GM03348 (cell line): Measurements from ENCODE around the gene NAB1.
"Not testable (repeated sequence)": the region's sequence is repeated elsewhere in the genome, so short reads cannot be mapped to it uniquely, and the experiment has no call there.

ENCODE experiments used
- DNase-seq: peaks from one replicate; pipeline ENCODE4 v3.0.0; 2012; ENCODE audit warnings: low spot score

The NAB1 gene, protein sequence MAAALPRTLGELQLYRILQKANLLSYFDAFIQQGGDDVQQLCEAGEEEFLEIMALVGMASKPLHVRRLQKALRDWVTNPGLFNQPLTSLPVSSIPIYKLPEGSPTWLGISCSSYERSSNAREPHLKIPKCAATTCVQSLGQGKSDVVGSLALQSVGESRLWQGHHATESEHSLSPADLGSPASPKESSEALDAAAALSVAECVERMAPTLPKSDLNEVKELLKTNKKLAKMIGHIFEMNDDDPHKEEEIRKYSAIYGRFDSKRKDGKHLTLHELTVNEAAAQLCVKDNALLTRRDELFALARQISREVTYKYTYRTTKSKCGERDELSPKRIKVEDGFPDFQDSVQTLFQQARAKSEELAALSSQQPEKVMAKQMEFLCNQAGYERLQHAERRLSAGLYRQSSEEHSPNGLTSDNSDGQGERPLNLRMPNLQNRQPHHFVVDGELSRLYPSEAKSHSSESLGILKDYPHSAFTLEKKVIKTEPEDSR

DNA sequence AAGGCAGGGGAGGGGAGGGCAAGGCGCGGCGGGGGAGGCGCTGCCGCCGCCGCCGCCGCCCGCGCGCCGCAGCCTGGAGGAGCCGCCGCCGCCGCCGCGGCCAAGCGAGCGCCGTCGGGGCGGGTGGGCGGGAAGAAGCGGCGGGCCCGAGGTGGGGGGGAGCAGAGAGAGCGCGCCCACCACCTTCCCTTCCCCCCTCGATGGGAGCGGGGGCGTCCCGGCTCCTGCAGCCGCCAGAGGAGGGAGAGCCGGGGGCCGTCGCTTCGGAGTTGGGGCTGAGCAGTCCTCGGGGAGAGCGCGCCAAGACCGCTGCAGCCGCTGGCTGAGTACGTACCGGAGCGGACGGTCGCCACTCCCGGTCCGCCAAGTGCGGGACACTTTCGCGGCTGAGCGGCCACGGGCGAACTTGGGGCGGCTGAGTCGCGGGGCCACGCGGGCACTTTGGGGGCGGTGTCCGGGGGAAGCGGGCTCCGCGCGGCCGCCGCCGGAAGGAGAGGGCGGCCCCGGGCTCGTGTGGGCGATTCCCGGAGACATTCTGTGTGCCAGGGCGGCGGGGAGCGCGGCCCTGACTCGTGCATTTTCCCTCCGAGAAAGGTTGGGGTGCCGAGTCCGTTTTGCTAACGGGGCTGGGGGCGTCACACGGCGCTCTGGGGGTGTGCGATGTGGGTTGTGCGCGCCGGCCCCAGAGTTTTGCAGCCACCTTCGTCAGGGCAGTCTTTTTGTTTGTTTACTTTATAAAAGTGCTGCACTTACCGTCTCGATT is at the start of gene NAB1:
Gene NAB1, plus strand, starts transcription at position 49 of the 763 bp plus-strand sequence. CDS start 10,094 bp downstream, outside the sequence.
- peak; percentile 79 for DNase-seq

DNA sequence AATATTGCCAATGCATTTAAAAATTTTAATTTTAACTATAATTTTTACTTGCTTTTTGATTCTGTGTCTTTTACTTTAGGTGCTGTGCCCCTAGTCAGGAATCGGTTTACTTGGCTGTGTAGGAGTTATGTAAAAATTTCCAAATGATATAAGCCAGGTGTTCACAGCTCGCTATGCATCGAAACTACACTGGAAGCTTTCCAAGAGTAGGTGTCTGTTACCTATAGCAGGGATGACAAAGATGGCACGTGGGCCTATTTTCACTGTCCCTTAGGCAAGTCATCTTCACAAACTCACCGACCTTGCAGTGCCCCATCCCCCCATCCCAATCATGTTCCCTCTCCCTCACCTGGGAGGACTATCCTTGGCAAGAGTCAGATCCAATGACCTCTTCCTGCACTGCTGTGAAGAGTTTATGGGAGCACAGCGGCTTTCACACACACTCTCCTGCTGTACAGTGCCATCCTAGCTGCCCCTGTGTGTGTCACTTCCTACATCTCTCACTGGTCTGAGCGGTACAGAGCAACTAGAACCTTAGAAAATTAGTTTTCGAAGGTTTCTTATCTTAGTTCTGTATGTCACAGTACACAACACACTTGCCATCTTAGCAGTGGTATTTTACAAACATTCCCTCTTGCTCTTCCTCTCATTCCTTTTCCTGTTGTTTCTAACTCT is 49.2 kb upstream of the NAB1 start:
- no peak for DNase-seq

DNA sequence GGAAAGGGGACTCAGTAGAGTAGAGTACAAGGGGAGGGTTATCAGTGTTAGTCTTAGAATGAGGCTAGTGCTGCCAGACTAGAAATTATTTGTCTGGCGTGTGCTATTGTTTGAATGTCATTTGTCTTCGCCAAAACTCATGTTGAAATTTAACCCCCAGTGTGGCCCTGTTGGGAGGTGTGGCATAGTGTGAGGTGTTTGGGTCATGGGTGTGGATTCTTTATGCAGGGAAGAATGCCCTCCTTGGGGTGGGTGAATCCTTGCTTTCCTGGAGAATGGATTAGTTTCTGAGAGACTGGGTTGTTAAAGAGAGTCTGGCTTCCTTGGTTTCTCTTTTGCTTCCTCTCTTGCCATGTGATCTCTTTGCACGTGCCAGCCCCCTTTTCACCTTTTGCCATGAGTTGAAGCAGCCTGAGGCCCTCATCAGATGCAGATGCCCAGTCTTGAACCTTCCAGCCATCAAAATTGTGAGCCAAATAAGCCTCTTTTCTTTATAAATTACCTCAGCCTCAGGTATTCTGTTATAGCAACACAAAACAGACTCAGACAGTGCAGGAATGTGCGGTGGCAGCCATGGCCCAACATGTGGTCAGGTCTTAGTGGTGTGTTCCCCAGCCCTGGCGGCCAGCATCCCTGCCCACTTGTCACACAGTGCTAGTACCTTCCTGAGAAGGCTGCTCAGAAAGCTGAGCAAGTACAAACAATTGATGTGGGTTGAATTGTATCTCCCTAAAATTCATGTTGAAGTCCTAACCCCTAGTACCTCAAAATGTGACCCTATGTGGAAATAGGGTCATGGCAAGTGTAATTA is 48.4 kb upstream of the NAB1 start:
- no peak for DNase-seq

DNA sequence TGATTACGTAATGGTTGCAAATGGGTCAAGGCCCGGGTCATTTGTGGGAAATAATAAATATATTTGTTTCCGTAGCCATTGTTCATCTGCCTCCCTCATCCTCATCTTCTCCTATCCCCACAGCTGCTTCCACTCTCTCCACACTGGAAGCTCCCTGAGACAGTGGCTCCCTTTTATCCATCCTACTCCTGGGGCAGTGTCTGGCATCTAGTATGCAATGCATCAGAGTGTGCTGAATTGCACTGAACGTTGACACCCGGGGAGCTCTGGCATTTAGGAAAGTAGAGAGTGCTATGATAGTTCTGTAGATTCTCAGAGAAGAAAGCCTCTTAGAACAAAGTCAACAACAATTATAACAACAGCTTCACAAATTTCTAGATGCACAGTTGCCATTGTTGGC is 45.5 kb upstream of the NAB1 start:
- no peak for DNase-seq

DNA sequence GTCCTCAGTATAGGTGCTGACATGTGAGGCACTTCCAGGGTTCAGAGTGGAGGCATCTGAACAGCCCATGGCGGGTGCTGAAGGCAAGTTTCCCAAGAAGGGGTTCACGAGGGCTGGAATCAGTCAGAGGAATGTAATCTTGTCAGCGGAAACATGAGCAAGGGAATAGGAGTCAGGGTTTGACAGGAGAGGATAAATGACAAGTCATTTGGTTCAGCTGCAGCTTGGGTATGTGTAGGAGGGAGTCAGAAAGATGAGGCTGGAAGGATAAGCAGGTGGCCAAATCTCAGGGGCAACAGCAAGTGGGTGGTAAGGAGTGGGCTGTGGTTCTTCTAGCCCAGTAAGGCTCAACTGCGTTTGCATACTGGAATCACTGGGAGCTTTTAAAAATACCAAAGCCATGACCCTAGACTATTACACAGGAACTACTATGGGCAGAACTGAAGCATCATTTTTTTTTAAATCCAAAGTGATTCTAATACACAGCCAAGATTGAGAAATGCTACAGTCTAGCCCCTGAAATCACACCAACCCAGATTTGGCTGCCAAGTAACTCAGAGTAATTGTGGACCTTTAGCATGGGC is 41.8 kb upstream of the NAB1 start:
- DNase-seq = peak; percentile 8

DNA sequence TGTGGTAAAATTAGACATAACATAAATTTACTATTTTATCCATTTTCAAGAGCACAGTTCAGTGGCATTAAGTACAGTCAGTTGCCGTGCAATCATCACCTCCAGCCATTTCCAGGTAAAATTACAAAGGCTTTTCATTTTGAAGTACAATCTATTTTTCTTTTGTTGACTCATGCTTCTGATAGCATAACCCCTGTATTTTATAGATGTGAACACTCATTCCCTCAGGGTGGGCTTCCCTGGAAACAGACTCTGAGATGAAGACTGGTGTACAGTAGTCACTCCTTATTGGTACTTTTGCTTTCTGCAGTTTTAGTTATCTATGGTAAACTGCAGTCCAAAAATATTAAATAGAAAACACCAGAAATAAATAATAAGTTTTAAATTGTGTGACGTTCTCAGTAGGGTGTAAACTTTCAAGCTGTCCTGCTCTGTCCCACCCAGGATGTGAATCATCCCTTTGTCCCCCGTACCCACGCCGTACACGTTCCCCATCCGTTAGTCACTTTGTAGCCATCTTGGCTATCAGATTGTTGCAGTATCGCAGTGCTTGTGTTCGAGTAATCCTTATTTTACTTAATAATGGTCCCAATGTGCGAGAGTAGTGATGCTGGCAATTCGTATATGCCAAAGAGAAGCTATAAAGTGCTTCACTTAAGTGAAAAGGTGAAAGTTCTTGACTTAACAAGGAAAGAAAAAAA is 41.1 kb upstream of the NAB1 start:
- DNase-seq = no peak

DNA sequence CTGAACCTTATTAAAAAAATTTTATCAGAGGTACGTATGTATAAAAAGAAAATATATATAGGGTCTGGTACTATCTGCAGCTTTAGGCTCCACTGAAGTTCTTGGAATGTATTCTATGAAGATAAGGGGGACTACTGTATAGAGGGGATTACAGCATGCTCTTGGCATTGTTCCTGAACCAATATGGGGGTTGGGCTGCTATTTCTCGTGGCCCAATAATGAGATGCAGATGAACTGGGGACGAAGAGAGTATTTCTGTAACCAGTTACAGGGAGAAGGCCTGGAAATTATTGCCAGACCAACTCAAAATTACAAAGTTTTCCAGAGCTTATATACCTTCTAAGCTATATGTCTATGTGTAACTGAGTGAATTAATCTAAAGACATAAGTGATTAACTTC is 40.0 kb upstream of the NAB1 start:
- DNase-seq = not testable (repeated sequence)

DNA sequence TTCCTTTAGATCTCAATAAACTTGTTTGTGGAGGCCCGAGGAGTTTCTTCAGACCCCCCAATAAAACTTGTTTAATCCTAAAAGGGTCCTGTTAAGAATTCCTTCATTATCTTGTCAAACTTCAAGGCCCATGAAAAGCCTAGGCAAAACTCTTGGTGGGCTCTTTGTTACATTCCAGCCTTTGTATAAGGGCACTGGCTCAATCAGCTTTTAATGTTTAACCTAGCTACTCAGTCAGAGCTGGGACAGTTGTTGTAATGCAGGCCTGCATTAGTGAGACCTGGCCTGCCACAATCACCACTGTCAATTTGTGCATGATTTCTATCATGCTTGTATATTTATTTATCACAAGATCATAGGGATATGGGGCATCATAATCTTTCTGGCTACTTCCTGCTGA is 39.5 kb upstream of the NAB1 start:
- DNase-seq = not testable (repeated sequence)

DNA sequence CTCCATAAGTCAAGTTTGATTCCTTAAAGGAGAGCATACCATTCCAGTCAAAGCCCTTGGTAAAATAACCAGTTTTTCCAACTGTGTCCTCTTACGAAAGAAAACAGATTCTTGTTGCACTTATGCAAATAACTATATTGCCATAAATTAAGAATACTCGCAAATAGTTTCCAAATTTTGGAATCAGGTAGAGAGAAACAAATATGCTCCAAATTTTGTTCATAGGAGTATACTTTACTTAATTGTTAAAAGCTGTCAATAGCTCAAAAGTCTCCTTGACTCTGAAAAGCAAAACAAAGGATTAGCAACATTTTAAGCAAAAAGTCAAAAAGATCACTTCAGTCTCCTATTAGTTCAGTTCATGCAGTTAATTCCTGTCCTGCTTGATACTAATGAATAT is 38.4 kb upstream of the NAB1 start:
- DNase-seq = not testable (repeated sequence)

DNA sequence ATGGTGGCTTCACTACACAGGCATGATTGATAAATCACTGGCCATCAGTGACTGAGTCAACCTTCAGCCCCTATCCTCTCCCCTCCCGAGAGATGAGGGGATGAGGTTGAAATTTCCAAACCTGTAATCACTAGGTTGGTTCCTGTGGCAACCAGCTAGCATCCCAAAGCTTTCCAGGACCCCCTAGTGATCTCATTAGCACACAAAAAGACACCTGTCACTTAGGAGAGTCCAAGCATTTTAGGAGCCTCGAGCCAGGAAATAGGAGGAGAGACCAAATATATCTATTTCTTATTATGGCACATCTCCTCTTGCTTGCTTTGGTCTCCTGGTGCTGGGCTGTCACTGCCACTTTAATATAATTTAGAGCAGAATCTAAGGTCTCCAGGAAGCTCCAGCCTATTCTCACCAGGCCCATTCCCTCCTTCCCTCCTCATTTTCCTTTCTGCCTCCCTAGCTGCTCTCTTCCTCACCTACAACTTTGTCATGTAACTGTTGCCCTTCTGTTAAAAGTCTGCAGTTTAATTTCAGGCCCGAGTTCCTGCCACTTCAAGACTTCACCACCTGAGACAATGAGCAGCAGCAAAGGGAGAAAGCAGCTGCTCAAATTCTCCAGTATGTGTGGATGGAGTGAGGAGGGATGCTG is 33.2 kb upstream of the NAB1 start:
- no peak for DNase-seq

DNA sequence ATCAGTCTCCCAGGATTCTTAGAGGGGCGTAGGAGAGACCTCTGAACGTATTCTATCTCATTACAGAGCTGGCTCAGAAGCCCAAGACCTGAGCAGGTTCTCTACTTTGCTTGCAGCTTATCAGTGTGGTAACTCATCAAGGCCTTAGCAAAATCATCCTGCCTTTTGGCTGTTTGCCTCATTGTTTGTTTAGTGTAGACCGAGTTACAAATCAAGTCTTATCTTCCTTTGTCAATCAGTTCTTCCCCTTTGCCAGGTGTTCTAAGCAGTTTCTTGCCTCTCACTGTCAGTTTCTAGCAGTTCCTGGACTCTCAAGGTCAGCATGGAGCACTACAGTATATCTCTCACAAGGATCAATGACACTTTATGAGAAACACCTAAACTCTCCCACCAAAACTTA is 30.9 kb upstream of the NAB1 start:
- DNase-seq = no peak

DNA sequence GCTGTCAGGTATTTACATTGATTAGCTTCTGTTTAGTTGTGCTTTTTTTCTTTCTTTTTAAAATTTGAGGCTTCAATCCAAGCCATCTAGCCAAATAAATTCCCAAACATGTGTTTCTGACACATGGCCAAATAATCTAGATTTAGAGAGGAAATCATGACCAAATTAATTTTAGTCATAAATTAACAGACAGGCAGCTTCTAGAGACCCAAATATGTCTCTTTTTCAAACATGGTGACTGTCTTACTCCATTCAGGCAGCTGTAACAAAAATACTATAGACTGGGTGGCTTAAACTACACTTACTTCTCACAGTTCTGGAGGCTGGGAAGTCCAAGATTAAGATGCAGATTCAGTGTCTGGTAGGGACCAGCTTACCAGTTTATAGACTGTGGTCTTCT is 23.2 kb upstream of the NAB1 start:
- DNase-seq = no peak

DNA sequence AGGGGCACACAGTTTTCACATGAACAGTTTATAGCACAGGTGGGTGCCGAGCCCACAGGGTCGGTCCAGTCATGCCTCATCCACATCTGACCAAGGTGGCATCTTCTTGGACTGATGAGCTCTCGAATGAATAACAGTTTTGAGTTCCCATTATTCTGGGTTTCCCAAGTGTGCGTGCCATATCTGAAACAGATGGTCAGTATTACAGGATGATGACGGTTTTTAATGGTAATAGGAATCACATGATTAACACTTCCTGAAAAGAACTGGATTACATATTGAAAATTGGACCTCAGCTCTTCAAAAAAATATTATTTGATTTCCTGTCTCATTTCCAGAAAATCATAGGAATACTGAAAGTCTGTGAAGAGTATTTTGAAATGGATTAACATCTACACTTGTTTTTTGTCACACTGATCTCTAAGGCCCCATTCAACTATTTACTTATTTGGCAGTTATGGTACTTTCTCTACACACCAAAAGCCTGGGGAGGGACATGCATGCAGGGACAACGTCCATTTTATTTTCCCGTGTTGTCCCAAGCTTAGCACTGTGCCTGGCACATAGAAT is 22.2 kb upstream of the NAB1 start:
- no peak for DNase-seq

DNA sequence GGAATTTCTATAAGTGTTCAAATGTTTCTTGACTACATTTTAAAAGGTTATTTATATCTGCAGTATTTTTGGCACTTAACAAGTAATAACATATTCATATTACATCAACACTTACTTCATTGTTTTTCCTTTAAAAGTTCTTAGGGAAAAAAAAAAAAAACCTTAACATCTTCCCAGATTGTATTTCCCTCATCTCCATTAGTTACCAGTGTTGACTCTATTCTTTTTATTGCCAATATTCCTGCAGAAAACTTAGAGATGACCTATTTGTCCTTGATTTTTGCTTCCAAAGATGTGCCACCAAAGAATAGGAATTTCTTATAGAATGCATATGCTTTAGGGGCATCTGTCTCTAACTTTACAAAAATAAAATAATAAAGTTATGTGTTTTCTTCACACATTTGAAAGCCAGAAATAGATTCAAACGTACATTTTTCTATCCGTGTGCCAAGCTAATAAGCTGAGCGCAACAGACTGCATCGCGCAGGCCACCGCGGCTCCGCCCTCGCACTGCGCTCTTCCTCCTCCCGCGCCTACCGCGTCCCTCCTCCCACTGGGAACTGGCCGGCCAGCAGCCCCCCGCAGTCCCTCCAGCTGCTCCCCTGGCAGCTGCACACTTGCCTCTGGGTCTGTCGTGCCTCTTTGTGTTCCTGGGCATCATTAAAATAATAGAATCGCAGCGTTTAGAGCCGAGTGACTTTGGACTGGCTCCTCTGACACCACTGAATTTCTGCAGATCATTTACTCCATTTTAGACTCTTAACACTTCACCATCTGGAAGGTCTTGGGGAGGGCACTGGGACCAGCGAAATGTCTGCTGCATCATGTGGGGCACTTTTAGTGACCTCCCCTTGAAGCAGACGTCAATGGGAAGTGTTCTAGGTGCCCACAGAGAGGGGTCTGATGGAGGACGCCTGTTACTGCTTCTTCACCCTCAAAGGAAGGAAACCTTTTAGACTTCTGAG is 21.2 kb upstream of the NAB1 start:
- peak; percentile 75 for DNase-seq

DNA sequence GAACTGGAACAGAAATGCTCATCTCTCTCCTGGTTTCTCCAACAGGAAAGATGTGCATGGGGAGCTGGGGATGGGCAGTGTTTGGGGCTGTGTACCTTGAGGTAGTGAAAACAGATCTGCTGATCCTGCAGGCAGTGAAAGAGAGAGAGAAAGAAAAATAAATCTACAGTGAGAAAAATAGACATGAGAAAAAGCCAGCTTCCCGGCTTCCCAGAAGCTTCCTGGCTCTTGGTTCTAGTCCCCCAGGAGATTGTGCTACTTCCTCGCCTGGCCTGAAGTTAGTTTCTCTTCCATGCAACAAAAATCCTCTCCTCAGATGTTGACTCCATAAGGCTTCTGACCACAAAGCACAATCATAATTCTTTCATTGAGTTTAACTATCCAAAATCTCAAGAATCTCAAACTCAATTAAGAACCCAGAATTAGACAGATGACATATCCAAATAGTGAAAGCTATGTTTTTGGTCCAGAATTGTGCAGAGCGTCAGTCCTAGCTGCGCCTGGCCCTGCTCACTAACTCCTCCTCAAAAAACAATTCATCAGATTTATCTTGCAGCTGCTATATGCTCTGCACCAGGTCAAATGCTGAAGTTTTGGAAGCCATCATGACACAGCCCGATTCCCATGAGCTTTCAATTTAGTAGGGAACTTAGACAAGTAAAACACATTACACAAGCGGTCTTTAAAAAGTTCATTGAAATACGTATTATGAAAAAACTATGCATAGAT is 20.1 kb upstream of the NAB1 start:
- DNase-seq = no peak

DNA sequence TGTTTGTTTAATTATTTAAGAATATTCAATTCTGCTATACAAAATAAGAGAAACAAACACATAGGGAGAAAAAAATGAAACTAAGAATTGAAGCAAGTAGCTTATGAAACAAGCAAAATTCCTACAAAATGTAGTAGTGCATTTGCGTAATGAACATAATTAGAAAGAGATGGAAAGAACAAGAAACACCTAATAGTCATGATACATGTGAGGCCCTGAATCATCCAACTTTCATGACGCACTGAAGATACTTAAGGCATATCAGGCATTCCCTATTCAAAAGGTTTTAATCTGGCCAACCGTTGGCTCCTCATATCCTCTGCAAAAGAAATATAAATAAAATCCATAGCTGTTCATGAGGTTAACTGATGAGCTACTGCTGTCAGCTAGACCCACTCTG is 14.5 kb upstream of the NAB1 start:
- DNase-seq = peak; percentile 42

DNA sequence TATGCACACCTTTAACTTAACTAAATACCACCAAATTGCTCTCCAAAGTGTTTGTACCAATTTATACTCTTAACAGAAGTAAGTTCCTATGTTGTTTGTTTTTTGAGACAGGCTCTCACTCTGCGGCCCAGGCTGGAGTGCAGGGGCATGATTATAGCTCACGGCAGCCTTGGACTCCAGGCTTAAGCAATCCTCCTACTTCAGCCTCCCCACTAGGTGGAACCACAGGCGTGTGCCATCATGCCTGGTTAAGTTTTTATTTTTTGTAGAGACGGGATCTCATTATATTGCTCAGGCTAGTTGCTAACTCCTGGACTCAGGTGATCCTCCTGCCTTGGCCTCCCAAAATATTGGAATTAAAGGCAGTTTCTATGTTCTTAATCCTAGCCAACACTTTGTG is 13.1 kb upstream of the NAB1 start:
- DNase-seq = no peak

DNA sequence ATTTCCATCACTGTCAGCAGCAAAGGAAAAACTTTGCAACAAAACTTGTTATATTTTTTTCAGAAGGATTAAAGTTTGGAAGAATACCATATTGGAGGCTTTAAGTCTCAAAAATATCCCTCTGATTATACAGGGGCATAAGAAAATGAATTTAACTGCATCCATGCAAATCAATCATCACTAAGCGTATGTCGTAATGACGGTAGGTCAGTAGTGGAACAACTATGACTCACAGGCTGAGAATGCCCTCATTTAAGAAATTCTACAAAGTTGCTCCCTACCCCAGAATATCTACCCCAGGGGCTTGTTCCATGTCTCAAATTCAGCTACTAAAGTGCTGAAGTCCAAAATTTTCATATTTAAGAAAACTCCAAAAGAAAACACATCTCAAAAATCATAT is 12.5 kb upstream of the NAB1 start:
- DNase-seq = peak; percentile 68
